Lower leg skin (tissue), 4 donors: ENCODE data around the gene CRYGB. TPM values are rescaled to one million over a fixed set of nuclear protein-coding genes. Genes with fewer than 3 reads are reported as not detected.

Experiments used
- DNase-seq, 2 donors: peaks; one replicate each; pipeline ENCODE4 v3.0.0-alpha.2; 2019; ENCODE audit warnings: low spot score in 2 of 2
- H3K4me3 ChIP-seq: fragments of 200-600 bp; sonication (generic); 2 replicates; pipeline ENCODE4 v1.5.1; 2017; ENCODE audit warnings: mild to moderate bottlenecking, low read depth; ENCODE audit not compliant: poor library complexity, severe bottlenecking
- CTCF ChIP-seq, 3 donors: fragments of 450-650 bp; IDR thresholded peaks; one replicate each; pipeline ENCODE4 v1.5.1; 2016; ENCODE audit warnings: antibody characterized with exemption in 3 of 3, mild to moderate bottlenecking in 3 of 3, moderate library complexity in 2 of 3
- POLR2A ChIP-seq, 2 donors: fragments of 450-650 bp; IDR thresholded peaks; one replicate each; pipeline ENCODE4 v1.6.1; 2016 to 2017; ENCODE audit warnings: antibody characterized with exemption in 2 of 2, mild to moderate bottlenecking in 1 of 2, moderate library complexity in 1 of 2
- WGBS, 2 donors: methylation state at CpG; one replicate each; pipeline ENCODE4 v1.1.5; 2018; 5-methylcytosine and 5-hydroxymethylcytosine counted together
- intact Hi-C: fragments of 100-400 bp; cut with DNase I; formaldehyde crosslinking; loops from one replicate; pipeline ENCODE4 v1.15.0; 2023; ENCODE audit warnings: low total_unique reads
- total RNA-seq, 4 donors: library from RNA; depleted of rRNA; stranded (reverse); fragments of >200 nt; gene quantifications; one replicate each; pipeline ENCODE4 v1.1.0, GENCODE V29; 2016

CRYGB gene
- total RNA-seq, 4 donors from 2014 or later = not detected

DNA sequence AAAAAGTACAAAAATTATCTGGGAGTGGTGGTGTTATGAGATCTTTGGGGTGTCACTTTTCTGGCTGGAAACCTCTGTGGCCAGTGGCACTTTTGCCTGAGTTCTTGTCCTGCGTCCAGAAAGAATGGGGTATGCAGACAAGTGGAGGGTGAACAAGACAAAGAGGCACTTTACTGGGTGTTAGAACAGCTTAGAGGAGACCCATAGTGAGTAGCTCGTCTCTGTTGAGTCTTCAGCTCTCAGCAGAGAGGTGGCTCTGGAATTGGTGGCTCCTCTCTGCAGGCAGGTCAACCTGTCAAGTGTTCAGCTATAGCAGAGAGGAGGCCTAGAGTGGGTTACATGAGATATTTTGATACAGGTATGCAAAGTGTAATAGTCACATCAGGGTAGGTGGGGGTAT is 47.7 kb downstream of the CRYGB start:
- 61 to 75% methylated on average over 2 of the region's 2 CpGs for WGBS, 2 donors
- intact Hi-C loops = no loop called here

GRCh38 chr2:208097801-208098200 is 48.2 kb downstream of the CRYGB start:
- H3K4me3 ChIP-seq = no peak overlapping the region
- no peak for TF ChIP-seq CTCF (IDR thresholded peaks at IDR 0.05)
- no peak for TF ChIP-seq POLR2A (IDR thresholded peaks at IDR 0.05)
- WGBS, 2 donors = 51 to 58% methylated on average over 5 of the region's 5 CpGs
- no peak for DNase-seq
- intact Hi-C loops = no loop called here

More for the DNA sequence above, 47.7 kb downstream of the CRYGB start:
- TF ChIP-seq POLR2A (IDR thresholded peaks at IDR 0.05) (no peak), CTCF (IDR thresholded peaks at IDR 0.05) (no peak)
- H3K4me3 ChIP-seq = no peak overlapping the region
- DNase-seq = no peak

DNA sequence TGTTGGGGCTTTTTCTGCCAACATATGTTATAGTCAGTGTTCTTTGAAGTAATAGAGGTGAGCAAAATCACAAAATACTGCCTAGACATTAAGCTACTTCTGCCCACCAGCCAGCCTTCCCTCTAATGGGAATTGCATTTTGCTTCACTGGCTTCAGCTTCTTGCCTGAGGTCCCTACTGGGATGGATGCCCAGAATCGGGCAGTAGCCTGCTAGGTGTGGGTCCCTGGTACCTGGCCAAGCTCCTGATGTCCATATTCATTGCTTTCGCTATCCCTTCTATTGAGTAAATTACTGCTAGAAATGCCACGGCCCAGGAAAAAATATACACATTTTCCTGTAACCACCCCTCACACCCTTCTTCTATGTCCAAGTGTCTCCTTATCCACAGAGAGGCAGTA is 48.6 kb downstream of the CRYGB start:
- intact Hi-C loops = no loop called here
- TF ChIP-seq CTCF (IDR thresholded peaks at IDR 0.05) = no peak
- TF ChIP-seq POLR2A (IDR thresholded peaks at IDR 0.05) = no peak
- WGBS, 2 donors = 51 to 56% methylated on average over 3 of the region's 3 CpGs
- DNase-seq = no peak
- H3K4me3 ChIP-seq = no peak overlapping the region

DNA sequence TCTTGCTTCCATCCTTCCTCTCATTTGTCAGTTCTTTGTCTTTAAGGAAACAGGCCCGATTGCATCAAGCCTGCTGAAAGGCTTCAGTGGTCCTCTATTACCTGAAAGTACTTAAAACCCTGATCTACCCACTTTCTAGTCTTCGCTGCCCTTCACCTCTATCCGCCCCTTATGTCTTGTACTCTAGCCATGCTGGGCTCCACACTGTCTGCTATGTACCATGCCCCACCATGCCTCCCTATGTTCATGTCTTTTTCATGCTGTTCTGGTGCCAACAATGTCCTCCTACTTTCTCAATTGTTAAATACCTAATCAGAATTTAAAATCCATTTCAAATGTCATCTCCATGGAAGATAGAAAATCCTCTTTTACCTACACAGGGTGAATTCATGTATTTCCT is 49.9 kb downstream of the CRYGB start:
- no peak overlapping the region for H3K4me3 ChIP-seq
- intact Hi-C loops = no loop called here
- 89 to 92% methylated on average over 3 of the region's 3 CpGs for WGBS, 2 donors

GRCh38 chr2:208093128-208093527 is 52.8 kb downstream of the CRYGB start:
- TF ChIP-seq CTCF (IDR thresholded peaks at IDR 0.05) (no peak), POLR2A (IDR thresholded peaks at IDR 0.05) (no peak)
- no peak for DNase-seq
- H3K4me3 ChIP-seq = no peak overlapping the region
- intact Hi-C loops = no loop called here

More for the DNA sequence above, 49.9 kb downstream of the CRYGB start:
- no peak for DNase-seq
- no peak for TF ChIP-seq POLR2A (IDR thresholded peaks at IDR 0.05)
- TF ChIP-seq CTCF (IDR thresholded peaks at IDR 0.05) = no peak

Other genes with a start within 250 kb of the CRYGB start
- gene PLEKHM3, start 120.6 kb downstream of the CRYGB start, total RNA-seq = 10 to 100 TPM; 18.3 to 22.2 (median 19.4) TPM
- gene CRYGD, start 21.6 kb downstream of the CRYGB start, total RNA-seq = not detected
- not detected for gene CRYGC, start 16.3 kb downstream of the CRYGB start, total RNA-seq
- gene CRYGA, start 17.4 kb upstream of the CRYGB start, total RNA-seq = not detected
- gene C2orf80, start 43.9 kb upstream of the CRYGB start, total RNA-seq = not detected
- 10 to 100 TPM; 13.7 to 45.0 (median 36.9) TPM for gene IDH1, start 108.9 kb upstream of the CRYGB start, total RNA-seq
- gene PIKFYVE, start 120.1 kb upstream of the CRYGB start, total RNA-seq = 10 to 100 TPM; 17.3 to 27.8 (median 18.5) TPM